Panc1 (cell line): ENCODE results near the gene PSMD7.

Experiments used
- TCF7L2 ChIP-seq: IDR thresholded peaks from 2 replicates; pipeline ENCODE4 v1.6.1; 2011; ENCODE audit warnings: mild to moderate bottlenecking, low read depth, low read length, inconsistent platforms
- TF ChIP-seq, protein P1 (sequence below): fragments of 450-650 bp; IDR thresholded peaks from 2 replicates; pipeline ENCODE4 v1.5.1; 2017; ENCODE audit warnings: mild to moderate bottlenecking
- TF ChIP-seq, protein P2 (sequence below), 2 experiments: IDR thresholded peaks; 2 replicates each; pipeline ENCODE4 v1.6.1; 2011 to 2012; ENCODE audit warnings: low read depth in 2 of 2, control low read depth in 1 of 2, low read length in 1 of 2, mild to moderate bottlenecking in 1 of 2, moderate library complexity in 1 of 2; ENCODE audit not compliant: insufficient read depth in 1 of 2

DNA sequence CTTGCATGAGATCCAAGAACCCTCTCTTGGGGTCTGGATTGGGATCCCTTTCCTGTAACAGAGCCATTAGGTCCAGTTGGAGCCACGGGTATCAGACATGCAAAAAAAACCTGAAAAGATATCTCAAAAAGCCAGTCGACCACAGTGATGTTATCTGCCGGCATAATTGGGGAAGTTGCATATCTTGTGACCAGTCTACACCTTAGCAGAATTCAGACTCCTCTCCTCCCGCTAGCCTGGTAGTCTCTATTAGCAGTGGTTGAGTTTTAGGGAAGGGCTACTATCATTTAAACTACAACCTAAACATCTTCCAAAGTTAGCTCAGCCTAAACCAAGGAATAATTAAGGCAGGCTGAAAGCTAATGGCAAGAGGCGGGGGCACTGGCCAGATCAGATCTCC, 16.2 kb upstream of the PSMD7 start:
- TF ChIP-seq, protein P1, sequence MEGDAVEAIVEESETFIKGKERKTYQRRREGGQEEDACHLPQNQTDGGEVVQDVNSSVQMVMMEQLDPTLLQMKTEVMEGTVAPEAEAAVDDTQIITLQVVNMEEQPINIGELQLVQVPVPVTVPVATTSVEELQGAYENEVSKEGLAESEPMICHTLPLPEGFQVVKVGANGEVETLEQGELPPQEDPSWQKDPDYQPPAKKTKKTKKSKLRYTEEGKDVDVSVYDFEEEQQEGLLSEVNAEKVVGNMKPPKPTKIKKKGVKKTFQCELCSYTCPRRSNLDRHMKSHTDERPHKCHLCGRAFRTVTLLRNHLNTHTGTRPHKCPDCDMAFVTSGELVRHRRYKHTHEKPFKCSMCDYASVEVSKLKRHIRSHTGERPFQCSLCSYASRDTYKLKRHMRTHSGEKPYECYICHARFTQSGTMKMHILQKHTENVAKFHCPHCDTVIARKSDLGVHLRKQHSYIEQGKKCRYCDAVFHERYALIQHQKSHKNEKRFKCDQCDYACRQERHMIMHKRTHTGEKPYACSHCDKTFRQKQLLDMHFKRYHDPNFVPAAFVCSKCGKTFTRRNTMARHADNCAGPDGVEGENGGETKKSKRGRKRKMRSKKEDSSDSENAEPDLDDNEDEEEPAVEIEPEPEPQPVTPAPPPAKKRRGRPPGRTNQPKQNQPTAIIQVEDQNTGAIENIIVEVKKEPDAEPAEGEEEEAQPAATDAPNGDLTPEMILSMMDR: no peak
- TF ChIP-seq TCF7L2: no peak
- TF ChIP-seq, protein P2, sequence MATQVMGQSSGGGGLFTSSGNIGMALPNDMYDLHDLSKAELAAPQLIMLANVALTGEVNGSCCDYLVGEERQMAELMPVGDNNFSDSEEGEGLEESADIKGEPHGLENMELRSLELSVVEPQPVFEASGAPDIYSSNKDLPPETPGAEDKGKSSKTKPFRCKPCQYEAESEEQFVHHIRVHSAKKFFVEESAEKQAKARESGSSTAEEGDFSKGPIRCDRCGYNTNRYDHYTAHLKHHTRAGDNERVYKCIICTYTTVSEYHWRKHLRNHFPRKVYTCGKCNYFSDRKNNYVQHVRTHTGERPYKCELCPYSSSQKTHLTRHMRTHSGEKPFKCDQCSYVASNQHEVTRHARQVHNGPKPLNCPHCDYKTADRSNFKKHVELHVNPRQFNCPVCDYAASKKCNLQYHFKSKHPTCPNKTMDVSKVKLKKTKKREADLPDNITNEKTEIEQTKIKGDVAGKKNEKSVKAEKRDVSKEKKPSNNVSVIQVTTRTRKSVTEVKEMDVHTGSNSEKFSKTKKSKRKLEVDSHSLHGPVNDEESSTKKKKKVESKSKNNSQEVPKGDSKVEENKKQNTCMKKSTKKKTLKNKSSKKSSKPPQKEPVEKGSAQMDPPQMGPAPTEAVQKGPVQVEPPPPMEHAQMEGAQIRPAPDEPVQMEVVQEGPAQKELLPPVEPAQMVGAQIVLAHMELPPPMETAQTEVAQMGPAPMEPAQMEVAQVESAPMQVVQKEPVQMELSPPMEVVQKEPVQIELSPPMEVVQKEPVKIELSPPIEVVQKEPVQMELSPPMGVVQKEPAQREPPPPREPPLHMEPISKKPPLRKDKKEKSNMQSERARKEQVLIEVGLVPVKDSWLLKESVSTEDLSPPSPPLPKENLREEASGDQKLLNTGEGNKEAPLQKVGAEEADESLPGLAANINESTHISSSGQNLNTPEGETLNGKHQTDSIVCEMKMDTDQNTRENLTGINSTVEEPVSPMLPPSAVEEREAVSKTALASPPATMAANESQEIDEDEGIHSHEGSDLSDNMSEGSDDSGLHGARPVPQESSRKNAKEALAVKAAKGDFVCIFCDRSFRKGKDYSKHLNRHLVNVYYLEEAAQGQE (IDR thresholded peaks at IDR 0.05; ENCODE audit: insufficient read depth in 1 of 2, low read depth in 2 of 2, low read length in 1 of 2): no peak
